Measurements from ENCODE around the gene MAPKAP1.

The MAPKAP1 gene

DNA sequence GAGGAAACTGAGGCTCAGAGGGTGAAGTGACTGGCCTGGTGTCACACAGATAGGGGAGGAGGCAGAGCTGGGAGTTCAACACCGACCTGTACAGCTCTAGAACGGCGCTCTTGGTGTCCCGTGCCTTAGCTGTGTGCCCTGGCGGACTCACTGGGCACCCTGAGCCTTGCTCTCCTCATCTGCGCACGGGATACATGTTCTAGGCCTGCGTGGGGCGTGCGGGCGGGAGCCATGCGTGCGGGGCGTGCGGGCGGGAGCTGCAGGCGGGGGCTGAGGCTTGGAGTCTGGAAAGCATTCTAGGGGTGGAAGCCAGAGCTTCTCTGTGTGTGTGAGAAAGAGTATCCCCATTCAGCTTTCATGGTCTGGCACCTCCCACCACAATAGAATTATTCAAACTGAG is 280.1 kb downstream of the MAPKAP1 start:
- DNase-seq: no peak

DNA sequence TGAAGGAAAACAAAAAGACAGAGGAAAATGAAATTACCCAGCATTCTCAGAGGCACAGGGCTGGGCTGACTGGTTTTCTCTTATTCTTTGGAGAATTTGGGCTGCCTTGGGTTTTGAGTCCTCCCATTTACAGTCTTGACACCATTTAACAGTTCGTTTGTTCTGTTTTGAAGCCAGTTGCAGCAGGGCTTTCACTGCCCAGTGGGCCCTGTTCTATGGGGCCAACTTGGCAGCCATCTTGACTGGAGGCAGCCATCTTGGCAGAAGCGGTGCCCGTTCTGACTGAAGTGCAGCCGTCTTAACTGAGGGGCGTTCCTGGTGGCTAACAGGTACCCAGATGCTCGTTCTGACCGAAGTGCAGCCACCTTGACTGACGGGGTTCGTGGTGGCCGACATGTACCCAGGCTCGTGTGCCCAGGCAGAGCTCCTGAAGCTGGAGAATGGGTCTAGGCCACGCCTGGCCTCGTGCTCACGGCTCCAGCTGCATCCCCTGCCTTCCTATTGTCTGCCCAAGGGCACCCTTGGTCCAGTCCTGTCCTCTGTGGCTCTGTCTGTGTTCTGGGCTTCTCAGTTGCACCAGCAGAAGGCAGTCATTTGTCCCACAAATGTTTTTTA is 281.0 kb downstream of the MAPKAP1 start:
- no peak for DNase-seq

DNA sequence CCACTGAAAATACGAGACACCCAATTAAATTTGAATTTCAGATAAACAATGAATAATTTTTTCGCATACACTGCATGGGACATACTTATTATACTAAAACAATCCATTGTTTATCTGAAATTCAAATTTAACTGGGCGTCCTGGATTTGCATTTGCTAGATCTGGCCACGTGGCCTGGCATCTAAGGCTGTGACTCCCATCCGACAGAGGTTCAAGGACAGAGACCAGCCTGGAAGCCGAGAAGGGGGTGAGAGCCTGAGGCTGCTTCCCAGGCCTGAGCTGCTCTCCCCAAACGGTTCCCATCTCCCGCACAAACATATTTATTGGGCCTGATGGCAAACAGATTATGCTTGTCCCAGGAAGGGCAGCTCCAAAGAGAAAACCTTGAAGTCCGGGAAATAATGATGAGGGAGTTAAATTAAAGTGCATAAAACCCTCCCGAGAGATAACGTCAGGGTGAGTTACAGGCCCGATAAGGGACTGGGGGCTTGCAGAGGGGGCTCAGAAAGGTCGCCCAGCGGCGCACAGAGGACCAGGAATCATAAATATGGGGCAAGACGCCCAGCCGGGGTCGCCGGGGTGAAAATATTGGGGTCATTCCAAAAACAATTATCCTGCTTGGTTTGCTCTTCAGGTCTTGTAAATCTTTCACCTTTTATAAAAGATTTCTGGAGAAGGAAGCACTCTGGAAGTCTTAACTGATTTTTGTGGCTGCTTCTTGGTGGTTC is 281.7 kb downstream of the MAPKAP1 start:
- DNase-seq: no peak

DNA sequence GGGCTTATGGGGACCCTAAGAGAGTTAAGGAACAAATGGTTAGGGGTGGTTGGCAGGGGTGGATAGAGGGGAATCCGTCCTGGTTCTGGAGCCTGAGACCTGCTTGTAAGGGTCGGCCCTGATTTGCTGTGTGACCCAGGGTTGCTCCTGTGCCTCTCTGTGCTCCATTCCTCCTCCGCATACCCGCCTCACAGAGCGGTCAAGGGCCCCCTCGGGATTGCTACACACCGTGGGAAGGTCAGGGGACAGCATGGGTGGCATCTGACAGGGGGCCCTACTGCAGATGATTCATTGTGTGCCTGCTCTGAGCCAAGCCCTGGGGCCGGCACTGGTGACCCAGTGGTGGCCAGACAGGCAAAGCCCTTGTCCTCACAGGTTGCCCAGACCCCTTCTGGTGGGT is 283.0 kb downstream of the MAPKAP1 start:
- no peak for DNase-seq

DNA sequence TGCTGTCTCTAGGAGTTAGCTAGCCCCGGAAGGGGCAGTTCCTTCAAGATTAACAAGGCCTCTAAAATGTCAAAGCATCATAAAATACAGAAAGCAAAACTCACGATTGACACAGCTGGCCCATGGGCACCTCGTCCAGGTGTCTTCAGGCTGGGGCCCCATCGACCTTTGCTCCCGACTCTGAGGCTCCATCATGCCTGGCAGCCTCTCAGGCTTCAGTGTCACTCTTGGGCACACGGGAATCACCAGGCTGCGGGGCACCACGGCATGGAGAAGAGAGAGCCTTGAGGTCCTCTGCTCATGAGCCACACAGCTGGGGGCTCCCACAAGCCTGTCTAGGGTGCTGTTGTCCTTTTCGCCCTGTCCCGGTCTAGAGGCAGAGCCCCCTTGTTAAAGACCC is 284.2 kb downstream of the MAPKAP1 start:
- no peak for DNase-seq

DNA sequence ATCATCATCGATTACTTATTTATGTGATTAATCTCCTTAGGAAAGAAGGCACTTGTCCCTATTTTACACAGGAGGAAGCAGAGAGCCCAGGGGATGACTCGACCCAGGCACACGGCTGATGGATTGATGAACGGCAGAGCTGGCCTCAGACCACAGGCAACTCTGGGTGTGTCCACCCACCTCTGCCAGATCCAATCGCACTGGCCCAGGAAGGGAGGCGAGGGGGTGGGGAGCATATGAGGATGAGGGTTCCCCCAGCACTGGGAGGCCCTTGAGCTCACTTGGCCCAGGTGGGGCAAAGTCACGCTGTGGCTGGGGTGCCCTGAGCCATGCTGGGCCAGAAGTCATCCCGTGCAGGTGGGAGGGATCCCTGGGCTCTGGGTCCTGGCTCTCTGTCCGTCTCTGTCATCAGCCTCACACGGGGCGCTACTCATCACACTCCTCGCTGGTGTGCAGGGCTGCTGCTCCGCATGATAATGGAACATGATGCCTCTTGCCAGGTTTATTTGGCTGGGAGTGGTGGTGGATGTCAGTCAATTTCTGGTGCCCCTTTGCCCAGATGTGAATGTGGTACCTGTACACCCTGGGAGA is 285.3 kb downstream of the MAPKAP1 start:
- no peak for DNase-seq

DNA sequence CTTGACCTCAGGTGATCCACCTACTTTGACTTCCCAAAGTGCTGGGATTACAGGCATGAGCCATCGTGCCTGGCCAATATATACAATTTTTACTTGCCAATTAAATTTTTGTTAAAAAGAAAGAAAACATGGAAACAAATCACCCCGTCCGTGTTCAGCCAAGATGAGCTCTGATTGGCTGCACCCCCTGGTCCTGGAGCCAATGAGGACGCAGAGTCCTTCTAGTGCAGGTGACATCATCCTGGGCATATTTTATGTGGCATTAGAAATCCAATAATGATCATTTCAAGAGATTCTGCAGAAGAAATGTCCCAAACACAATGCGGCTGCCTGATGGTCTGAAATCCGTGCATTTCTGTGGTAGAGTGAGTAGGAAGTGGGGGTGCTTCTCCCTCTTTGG is 285.8 kb downstream of the MAPKAP1 start:
- DNase-seq: no peak

DNA sequence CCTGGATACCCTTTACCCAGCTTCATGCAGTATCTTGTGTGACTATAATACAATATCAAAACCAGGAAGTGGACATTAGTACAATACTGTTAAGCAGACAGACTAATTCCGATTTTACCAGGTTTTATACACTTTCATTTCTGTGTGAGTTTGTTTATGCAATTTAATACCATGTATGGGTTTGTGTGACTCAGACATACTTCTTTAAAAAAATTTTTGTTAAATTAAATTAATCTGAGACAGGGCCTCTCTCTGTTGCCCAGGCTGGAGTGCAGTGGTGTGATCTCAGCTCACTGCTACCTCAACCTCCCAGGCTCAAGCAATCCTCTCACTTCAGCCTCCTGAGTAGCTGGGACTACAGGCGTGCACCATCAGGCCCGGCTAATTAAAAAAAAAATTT is 288.6 kb downstream of the MAPKAP1 start:
- DNase-seq: no peak

DNA sequence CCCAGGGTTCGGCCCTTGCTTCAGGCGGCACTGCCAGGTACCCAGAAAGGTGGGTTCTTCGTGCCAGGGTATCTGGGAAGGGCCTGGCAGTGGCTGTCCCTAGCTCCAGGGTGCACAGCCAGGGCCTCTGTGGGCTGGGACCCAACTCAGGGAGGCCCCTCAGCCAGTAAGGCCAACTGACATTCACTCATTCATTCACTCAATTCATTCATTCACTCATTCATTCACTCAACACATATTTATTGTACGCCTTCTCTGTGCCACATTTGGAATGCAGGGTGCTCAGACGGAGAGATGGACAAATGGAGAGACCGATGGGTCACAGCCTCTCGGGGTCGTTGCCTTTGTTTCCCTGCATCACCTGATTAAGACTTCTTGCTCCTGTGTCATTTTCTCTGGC is 290.5 kb downstream of the MAPKAP1 start:
- DNase-seq: no peak

DNA sequence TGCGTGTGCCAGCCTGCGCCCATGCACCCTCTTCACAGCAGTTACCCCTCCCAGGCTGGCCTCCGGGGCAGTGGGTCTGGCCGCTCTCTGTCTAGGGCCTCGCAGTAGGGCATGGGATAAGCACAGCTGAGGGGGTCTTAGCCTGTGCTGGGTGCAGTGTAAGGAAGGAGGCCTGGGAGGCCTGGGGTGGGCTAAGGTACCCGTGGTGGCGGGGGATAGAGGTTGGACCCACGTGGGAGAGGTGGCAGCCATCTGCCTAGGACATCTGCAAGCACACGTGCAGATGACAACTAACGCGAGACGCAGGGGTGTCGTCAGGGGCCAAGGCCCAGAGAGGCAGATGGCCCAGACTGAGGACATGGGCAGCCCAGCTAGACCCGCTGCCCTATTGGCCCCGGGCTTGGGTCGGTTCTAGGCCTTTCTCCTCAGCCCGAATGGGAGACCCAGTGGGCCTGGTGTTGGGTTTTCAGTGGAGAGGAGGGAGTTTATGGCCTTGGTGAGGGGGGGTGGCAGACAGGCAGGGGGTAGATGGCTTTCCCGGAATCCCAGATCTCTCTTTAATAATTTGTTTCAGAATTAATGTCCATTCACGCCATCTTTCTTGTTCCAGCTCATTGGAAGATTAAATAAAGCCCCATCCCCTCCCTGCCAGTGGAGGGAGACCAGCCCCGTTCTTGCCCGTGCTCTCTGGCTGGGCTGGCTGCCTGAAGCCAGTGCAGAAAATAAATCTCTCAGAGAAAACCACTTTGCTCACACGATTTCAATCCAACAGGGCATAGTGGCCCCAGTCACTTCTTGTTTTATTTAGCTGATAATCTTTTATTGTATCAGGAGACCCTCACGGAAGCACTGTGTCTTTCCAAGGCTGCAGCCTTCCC is 291.2 kb downstream of the MAPKAP1 start:
- DNase-seq: no peak

DNA sequence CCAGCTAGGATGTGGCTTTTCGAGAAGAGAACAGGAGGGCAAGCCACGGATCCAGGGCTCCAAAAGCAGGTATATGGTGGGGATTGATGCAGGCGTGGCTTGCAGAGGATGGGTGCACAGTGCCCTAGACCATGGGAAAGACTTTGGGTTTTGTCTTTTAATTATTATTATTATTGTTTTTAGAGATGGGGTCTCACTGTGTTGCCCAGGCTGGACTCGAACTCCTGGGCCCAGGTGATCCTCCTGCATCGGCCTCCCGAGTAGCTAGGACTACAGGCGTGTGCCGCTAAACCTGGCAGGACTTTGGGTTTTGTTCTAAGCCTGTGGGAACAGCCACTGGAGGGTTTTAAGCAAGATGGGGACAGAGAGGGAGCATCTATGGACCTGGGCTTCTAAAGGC is 293.4 kb downstream of the MAPKAP1 start:
- DNase-seq: no peak

DNA sequence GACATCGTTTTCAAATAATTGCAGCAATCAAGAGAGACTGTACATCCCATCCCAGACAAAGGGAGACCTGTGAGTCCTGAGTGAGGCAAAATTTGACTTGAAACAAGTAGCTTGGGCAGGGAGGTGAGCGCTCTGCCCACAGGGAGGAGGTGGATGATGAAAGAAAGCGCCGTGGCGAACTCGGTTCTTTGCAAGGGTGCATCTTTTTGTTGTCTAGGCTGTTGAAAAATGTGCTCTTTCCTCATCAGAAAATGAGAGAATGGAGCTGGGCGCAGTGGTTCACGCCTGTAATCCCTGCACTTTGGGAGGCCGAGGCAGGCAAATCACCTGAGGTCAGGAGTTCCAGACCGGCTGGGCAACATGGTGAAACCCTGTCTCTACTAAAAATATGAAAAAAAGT is 294.8 kb downstream of the MAPKAP1 start:
- DNase-seq: no peak

DNA sequence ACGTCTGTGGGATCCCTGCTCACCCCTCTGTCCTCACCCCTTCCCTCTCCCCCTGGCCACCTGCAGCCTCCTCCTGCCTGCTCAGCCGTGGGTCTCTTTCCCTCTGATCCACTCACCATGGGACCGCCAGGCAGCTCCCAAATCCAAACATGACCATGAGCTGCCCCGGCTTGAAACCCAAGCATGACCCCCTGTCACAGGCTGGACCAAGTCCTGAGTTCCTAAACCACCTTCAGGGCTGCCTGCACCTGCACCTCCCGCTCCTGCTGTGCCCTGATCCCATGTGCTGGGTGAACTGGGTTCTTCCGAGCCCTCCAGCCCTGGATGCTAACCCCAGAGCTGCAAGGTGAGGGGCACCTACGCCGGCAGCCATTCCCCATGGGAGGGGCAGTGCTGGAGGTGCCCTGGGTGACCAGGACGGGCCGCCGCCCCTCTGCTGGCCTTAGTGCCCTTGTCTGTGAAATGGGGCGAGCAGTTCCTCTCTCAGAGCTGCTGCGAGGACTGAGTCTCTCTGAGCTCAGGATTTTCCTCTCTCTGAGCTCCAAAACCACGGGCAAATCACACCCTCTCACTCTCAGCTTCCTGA is 295.7 kb downstream of the MAPKAP1 start:
- DNase-seq: no peak

DNA sequence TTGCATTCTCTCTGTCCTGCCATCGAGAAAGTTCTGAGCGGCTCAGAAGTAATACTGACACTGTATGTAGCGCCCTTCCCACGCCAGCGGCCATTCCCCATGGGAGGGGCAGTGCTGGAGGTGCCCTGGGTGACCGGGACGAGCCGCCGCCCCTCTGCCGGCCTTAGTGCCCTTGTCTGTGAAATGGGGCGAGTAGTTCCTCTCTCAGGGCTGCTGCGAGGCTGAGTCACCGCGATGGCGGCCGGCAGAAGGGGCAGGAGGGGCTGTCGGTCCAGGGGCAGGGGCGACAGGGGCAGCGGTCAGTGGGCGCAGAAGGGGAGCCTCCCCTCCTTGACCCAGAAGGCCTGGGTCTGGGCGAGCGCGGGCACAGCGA is 296.5 kb downstream of the MAPKAP1 start:
- no peak for DNase-seq

DNA sequence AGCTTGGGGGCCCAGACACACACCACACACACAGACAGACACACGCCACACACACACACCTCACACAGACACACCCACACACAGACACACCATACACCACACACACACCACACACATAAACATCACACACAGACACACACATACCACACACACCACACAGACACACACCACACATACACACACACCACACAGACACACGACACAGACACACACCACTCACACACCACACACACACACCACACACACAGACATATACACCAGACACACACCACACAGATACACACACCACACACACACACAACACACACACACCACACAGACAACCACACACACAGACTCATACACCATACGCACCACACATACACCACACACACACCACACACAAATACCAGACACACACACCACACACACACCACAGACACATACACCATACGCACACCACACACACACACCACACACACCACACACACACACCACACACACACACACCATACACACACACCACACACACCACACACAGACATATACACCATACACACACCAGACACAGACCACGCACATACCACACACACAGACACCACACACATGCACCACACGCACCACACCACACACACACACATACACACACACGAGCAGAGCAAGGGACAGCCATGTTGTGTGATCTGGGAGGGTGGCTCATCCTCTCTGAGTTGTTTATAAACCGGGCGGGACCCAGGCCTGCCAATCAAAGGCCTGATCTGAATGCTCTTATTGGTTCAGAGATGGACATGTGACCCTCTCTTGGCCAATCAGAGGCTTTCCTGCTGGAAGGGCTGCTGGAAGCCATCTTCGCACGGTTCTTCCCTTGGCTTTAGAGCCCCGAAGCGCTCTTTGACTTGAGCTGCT is 297.1 kb downstream of the MAPKAP1 start:
- DNase-seq: no peak

DNA sequence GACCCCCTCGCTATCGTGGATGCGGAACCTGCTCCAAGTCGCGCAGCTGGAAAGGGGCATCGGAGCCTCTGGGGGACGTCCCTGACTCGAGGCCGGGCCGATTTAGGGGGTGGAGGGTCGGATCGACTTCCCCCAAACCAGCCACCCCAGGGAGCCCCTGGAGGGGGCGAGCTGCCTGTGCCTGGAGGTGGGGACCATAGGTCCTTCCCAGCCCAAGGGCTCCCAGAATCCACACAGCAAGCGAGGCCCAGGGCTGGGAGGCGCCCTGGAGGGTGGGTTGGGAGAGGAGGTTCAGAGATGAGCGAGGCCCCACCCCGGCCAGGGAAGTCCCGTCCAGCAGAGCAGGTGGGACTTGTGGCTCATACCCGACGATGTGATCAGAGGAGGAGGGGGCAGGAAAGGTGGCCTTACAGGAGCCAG is 297.8 kb downstream of the MAPKAP1 start:
- no peak for DNase-seq

DNA sequence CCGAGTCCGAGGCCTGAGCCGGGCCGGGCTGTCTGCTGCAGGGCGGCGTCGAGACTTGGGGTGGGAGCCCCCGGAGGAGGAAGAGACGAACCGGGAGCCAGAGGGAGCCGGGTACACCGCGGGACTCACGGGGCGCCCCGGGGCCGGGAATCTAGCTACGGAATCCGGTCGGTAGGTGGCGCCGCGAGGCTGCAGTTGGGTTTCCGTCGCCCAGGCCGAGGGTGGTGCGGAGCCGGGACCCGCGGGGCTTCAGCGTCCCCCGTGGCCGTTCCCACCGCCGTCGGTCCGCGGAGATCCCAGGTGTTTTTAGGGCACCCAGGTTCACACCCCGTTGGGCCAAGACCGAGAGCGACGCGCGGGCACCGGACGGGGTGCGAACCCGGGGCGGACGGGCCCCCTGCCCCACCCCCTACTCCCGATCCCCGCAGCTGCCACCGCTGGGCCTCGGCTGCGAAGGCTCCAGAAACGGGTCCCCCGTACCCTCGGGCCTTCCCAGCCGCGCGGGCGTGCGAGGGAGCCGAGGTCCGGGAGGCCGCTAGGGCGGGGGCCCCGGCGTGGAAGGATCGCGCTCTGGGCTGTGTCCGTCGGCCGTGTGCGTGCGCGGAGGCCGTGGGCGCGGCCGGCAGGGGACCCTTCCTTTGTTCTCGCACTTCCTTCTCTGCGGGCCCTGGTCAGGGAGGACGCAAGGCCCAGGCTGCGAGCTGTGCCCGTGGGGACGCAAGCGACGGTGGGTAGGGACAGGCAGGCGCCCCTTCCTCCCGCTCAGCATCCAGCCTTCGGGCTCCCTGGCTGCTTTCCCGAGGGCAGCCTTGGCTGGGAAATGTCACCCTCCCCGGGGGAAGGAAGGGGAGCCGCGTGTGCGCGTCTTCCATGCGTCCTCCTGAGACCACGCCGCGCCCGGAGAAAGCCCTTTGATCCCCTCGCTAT is 298.8 kb downstream of the MAPKAP1 start:
- peak; percentile 28 for DNase-seq

DNA sequence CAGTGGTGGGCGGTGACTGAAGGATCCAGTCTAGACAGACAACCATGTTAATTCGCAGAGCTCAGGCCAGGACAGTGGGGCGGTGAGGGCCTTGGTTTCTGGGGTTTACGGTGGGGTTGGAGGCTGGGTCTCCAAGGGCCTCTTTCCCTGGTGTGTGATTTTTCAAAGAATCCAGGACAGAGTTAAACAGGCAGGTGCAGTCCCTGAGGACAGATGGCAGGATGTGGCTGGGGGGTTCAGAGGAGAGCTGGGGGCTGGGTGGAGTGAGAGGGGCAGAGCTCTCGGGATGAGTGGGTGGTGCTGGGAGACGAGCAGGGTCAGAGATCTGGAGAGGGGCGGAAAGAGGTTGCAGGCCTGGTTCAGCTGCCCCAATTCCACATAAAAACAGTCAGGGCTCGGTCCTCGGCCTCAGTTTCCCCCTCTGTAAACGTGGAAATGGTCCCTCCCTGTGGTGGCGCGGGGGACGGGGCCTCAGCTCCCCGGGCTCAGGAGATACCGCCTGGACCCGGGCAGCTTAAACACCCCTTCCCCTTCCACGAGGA is 299.5 kb downstream of the MAPKAP1 start:
- no peak for DNase-seq

DNA sequence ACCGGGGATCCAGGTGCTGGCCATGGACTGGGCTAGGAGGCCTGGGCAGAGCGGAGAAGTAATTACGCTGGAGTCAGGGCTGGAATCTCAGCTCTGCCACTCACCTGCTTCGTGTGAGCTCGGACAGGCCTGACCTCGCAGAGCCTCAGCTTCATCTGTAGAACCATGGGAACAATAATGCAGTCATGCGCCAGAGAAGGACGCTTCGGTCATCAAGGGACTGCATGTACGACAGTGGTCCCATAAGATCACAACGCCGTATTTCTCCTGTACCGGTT is 300.3 kb downstream of the MAPKAP1 start:
- DNase-seq: no peak

DNA sequence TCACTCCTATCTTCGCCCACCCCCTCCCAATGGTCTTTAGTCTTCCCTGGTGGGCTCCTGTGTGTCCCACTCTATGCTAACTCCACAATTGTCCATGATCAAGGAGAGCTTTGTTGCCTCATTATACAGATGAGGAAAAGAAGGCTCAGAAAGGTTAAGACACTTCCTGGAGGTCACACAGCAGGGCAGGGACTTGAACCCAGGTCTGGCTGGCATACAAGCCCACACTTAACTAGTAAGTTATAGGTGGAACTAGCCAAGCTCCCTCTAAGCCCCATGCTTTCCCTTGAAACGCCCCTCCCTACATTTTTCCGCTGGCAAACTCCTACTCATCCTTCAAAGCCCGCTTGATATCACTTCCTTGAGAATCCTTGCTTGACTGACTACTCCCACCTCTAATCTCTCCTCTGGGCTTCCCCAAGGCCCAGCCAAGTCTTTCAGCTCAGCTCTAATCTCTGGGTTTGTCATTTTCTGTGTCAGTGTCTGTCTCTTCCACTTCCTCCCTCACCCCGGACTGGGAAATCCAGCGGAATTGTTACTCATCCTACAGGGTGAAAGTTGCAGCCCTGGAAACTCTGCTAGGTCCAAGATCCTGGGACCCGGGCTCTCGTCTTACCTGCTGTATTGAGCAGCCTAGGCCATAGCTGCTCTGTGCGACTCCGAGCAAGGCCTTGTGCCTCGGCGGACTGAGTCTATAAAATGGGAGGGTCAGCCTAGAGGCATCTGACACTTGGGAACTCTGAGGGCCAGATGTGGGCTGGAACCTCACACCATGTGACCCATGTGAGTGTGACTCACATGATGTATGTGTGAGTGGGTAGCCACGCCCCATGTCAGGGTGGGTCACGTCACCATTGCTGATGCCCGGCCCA is 300.8 kb downstream of the MAPKAP1 start:
- no peak for DNase-seq
